Left ventricle myocardium superior (tissue), 1 donor: ENCODE results near the gene PSMD1. TPM values are rescaled to one million over a fixed set of nuclear protein-coding genes. Genes with fewer than 3 reads are reported as not detected.
"Not testable (repeated sequence)": the region's sequence is repeated elsewhere in the genome, so short reads cannot be mapped to it uniquely, and the experiment has no call there.

Experiments used
- ATAC-seq: fragments of 200-7000 bp; cut with Tn5 transposase; one replicate; pipeline ENCODE4 v1.9.1; 2020; ENCODE audit warnings: mild to moderate bottlenecking, moderate library complexity
- DNase-seq: peaks from one replicate; pipeline ENCODE4 v3.0.0-alpha.2; 2020
- intact Hi-C: fragments of 100-400 bp; cut with micrococcal nuclease; formaldehyde crosslinking; loops from one replicate; pipeline ENCODE4 v1.11.0; 2022
- total RNA-seq: library from RNA; stranded (reverse); fragmentation: NEBNext Ultra II Directional; extraction: Animal tissue kit (Norgen Biotek cat#: 25700); gene quantifications from one replicate; pipeline ENCODE4 v1.2.1, GENCODE V29; 2021
- donor health status: DM: no; HTN: yes; CAD: no; lungs with severe emphysema.

PSMD1 gene
- total RNA-seq, 1 donor from 2014 or later, result 73.4 TPM

GRCh38 chr2:231132129-231132528, 75.5 kb downstream of the PSMD1 start:
- no peak for DNase-seq
- no peak for ATAC-seq
- intact Hi-C loops, result no loop called here

GRCh38 chr2:231133365-231134099, 76.9 kb downstream of the PSMD1 start:
- ATAC-seq, result no peak
- intact Hi-C loops, result no loop called here
- no peak for DNase-seq

- ATAC-seq (no peak), DNase-seq (no peak)
- intact Hi-C loops, result no loop called here
Observed at GRCh38 chr2:231134910-231135655, 78.4 kb downstream of the PSMD1 start.

- ATAC-seq, result peak; percentile 26
- DNase-seq, result no peak
- intact Hi-C loops, result no loop called here
Observed at GRCh38 chr2:231138699-231139098, 82.0 kb downstream of the PSMD1 start.

GRCh38 chr2:231139796-231140195, 83.1 kb downstream of the PSMD1 start:
- intact Hi-C loops, result no loop called here
- no peak for ATAC-seq

GRCh38 chr2:231140808-231141207, 84.1 kb downstream of the PSMD1 start:
- ATAC-seq, intact Hi-C loops, DNase-seq: not testable (repeated sequence)

More at GRCh38 chr2:231139796-231140195, 83.1 kb downstream of the PSMD1 start:
- no peak for DNase-seq

- ATAC-seq, result no peak
- intact Hi-C loops, result no loop called here
- DNase-seq, result no peak
Observed at GRCh38 chr2:231144896-231145295, 88.2 kb downstream of the PSMD1 start.

GRCh38 chr2:231146665-231147064, 90.0 kb downstream of the PSMD1 start:
- DNase-seq (no peak), ATAC-seq (no peak)
- intact Hi-C loops, result no loop called here

- ATAC-seq, result no peak
- no peak for DNase-seq
- intact Hi-C loops, result no loop called here
Observed at GRCh38 chr2:231152800-231153557, 96.3 kb downstream of the PSMD1 start.

- intact Hi-C loops, result no loop called here
- ATAC-seq, result no peak
- DNase-seq, result no peak
Observed at GRCh38 chr2:231159306-231159705, 102.6 kb downstream of the PSMD1 start.

GRCh38 chr2:231160701-231161100, 104.0 kb downstream of the PSMD1 start:
- no peak for DNase-seq
- ATAC-seq, result no peak
- intact Hi-C loops, result no loop called here

- no peak for DNase-seq
- ATAC-seq, result no peak
- intact Hi-C loops, result no loop called here
Observed at GRCh38 chr2:231161252-231161839, 104.7 kb downstream of the PSMD1 start.

GRCh38 chr2:231161877-231162329, 105.2 kb downstream of the PSMD1 start:
- intact Hi-C loops, result no loop called here
- no peak for DNase-seq
- peak; percentile 63 for ATAC-seq

- no peak for ATAC-seq
- intact Hi-C loops, result no loop called here
Observed at GRCh38 chr2:231163011-231163410, 106.3 kb downstream of the PSMD1 start.

GRCh38 chr2:231163414-231164095, 106.9 kb downstream of the PSMD1 start:
- intact Hi-C loops, result no loop called here
- ATAC-seq (no peak), DNase-seq (no peak)

More at GRCh38 chr2:231163011-231163410, 106.3 kb downstream of the PSMD1 start:
- DNase-seq, result no peak

GRCh38 chr2:231167745-231168459, 111.2 kb downstream of the PSMD1 start:
- ATAC-seq (no peak), DNase-seq (no peak)
- intact Hi-C loops, result no loop called here

- DNase-seq, result no peak
- ATAC-seq, result peak; percentile 29
- intact Hi-C loops, result no loop called here
Observed at GRCh38 chr2:231168460-231169139, 111.9 kb downstream of the PSMD1 start.

GRCh38 chr2:231169488-231169887, 112.8 kb downstream of the PSMD1 start:
- ATAC-seq (no peak), DNase-seq (no peak)
- intact Hi-C loops, result no loop called here
